HCT116 (cell line): Measurements from ENCODE around the gene CBX5. TPM values are rescaled to one million over a fixed set of nuclear protein-coding genes. Genes with fewer than 3 reads are reported as not detected.

ENCODE experiments used
- ATAC-seq: fragments of 200-7000 bp; cut with Tn5 transposase; 2 replicates; pipeline ENCODE4 v1.9.1; 2020; ENCODE audit warnings: mild to moderate bottlenecking, moderate library complexity
- BruUV-seq: library from RNA; stranded (reverse); fragments of 400-500 nt; replicated peaks from 2 replicates; lab custom pipeline; 2021; lab: Mats Ljungman, UMichigan
- CTCF ChIA-PET: fragments of 300-600 bp; sonication (Branson Sonifier 250); formaldehyde crosslinking; loops from one replicate; lab custom pipeline; 2021; ENCODE audit warnings: antibody characterized with exemption; lab: Charles Lee
- POLR2A ChIA-PET: fragments of 300-600, 350-600 bp; sonication (Branson Sonifier 250); formaldehyde crosslinking; loops from one replicate; lab custom pipeline; 2021; ENCODE audit warnings: antibody characterized with exemption; lab: Charles Lee
- RAD21 ChIA-PET, 2 experiments: fragments of 300-600 bp; sonication (Branson Sonifier 250); formaldehyde crosslinking; loops; one replicate each; lab custom pipeline; 2023; ENCODE audit warnings: low total read pairs in 2 of 2; ENCODE audit not compliant: uncharacterized antibody in 2 of 2, unreplicated experiment in 2 of 2, low non-redundant PET in 1 of 2; lab: Charles Lee
- DNase-seq: peaks from one replicate; pipeline ENCODE4 v3.0.0-alpha.2; 2010; ENCODE audit warnings: low read depth, low spot score
- H2AFZ ChIP-seq: fragments of 200-600 bp; shearing (Covaris generic), sonication (generic); 2 replicates; pipeline ENCODE4 v1.6.1; 2017; ENCODE audit warnings: low read depth, mixed run types, mixed read lengths, antibody characterized with exemption, low read length; ENCODE audit not compliant: poor library complexity, severe bottlenecking
- H3K27ac ChIP-seq: 2 replicates; pipeline ENCODE4 v1.5.1; 2012; ENCODE audit warnings: low read depth, low read length
- H3K27me3 ChIP-seq: fragments of 200-600 bp; sonication (generic); 2 replicates; pipeline ENCODE4 v1.6.1; 2016; ENCODE audit warnings: mixed run types, low read length, mixed read lengths; ENCODE audit not compliant: insufficient read depth
- H3K36me3 ChIP-seq, 2 experiments: fragments of 200-500 bp in 1 of 2; fragments of 200-600 bp in 1 of 2; sonication (Bioruptor generic) in 1 of 2; sonication (generic) in 1 of 2; 2 replicates each; pipeline versions ENCODE4 v1.5.1 to v1.6.1; 2014 to 2016; ENCODE audit warnings: low read length in 2 of 2, inconsistent platforms in 1 of 2, mixed read lengths in 1 of 2, mixed run types in 1 of 2; ENCODE audit not compliant: insufficient read depth in 2 of 2, control insufficient read depth in 1 of 2
- H3K4me1 ChIP-seq, 2 experiments: fragments of 200-600 bp in 1 of 2; sonication (generic) in 1 of 2; 2 replicates each; pipeline versions ENCODE4 v1.5.1 to v1.6.1; 2012 to 2017; ENCODE audit warnings: low read length in 2 of 2, inconsistent platforms in 1 of 2, mild to moderate bottlenecking in 1 of 2, mixed read lengths in 1 of 2, mixed run types in 1 of 2, moderate library complexity in 1 of 2; ENCODE audit not compliant: insufficient read depth in 2 of 2, control insufficient read depth in 1 of 2
- H3K4me2 ChIP-seq: fragments of 200-600 bp; sonication (generic); 2 replicates; pipeline ENCODE4 v1.6.1; 2017; ENCODE audit warnings: mixed run types, low read length, mixed read lengths
- H3K4me3 ChIP-seq, 2 experiments: fragments of 200-600 bp in 1 of 2; sonication (generic) in 1 of 2; replicated peaks in 1 of 2; 2 replicates each; pipeline ENCODE4 v1.5.1; 2011 to 2016; ENCODE audit warnings: low read length in 2 of 2, control low read depth in 1 of 2, low read depth in 1 of 2, mild to moderate bottlenecking in 1 of 2, mixed read lengths in 1 of 2, mixed run types in 1 of 2
- H3K79me2 ChIP-seq: fragments of 200-600 bp; sonication (generic); 2 replicates; pipeline ENCODE4 v1.6.1; 2017; ENCODE audit warnings: mild to moderate bottlenecking, mixed run types, low read length, moderate library complexity, mixed read lengths; ENCODE audit not compliant: insufficient read depth
- H3K9ac ChIP-seq: fragments of 200-600 bp; sonication (generic); 2 replicates; pipeline ENCODE4 v1.6.1; 2016; ENCODE audit warnings: low read length, mixed read lengths
- H3K9me2 ChIP-seq: fragments of 200-600 bp; sonication (generic), shearing (Covaris generic); 2 replicates; pipeline ENCODE4 v1.6.1; 2017; ENCODE audit warnings: mixed run types, mild to moderate bottlenecking, moderate library complexity; ENCODE audit not compliant: insufficient read depth
- H3K9me3 ChIP-seq, 2 experiments: fragments of 200-500 bp in 1 of 2; fragments of 200-600 bp in 1 of 2; sonication (Bioruptor generic) in 1 of 2; sonication (generic) in 1 of 2; 2 replicates each; pipeline ENCODE4 v1.6.1; 2014 to 2017; ENCODE audit warnings: low read length in 2 of 2, mixed read lengths in 2 of 2, inconsistent platforms in 1 of 2, low read depth in 1 of 2, mild to moderate bottlenecking in 1 of 2, mixed run types in 1 of 2, moderate library complexity in 1 of 2; ENCODE audit not compliant: control insufficient read depth in 1 of 2, insufficient read depth in 1 of 2
- H4K20me1 ChIP-seq: fragments of 200-600 bp; sonication (generic), shearing (Covaris generic); 2 replicates; pipeline ENCODE4 v1.6.1; 2017; ENCODE audit warnings: mixed run types, mild to moderate bottlenecking, moderate library complexity; ENCODE audit not compliant: insufficient read depth
- CEBPB ChIP-seq: IDR thresholded peaks from 2 replicates; pipeline ENCODE4 v1.6.1; 2012; ENCODE audit warnings: low read depth
- POLR2A ChIP-seq: IDR thresholded peaks from 2 replicates; pipeline ENCODE4 v1.7.0; 2011; ENCODE audit warnings: borderline replicate concordance; ENCODE audit not compliant: insufficient read depth, insufficient read length; ENCODE audit errors: extremely low read depth
- POLR2AphosphoS5 ChIP-seq: IDR thresholded peaks from 2 replicates; pipeline ENCODE4 v1.6.1; 2011; ENCODE audit warnings: mild to moderate bottlenecking, low read depth, low read length, moderate library complexity
- SIN3A ChIP-seq: IDR thresholded peaks from 2 replicates; pipeline ENCODE4 v1.6.1; 2012; ENCODE audit warnings: low read depth
- YY1 ChIP-seq: IDR thresholded peaks from 2 replicates; pipeline ENCODE4 v1.6.1; 2011; ENCODE audit warnings: low read length, low read depth, moderate library complexity, mild to moderate bottlenecking; ENCODE audit not compliant: insufficient replicate concordance; ENCODE audit errors: extremely low read depth
- intact Hi-C: fragments of 100-400 bp; cut with micrococcal nuclease; formaldehyde crosslinking; loops from 2 replicates; pipeline ENCODE4 v1.10.0; 2022
- total RNA-seq: library from RNA; stranded (reverse); gene quantifications from one replicate; pipeline ENCODE4 v1.2.1, GENCODE V29; 2021; ENCODE audit not compliant: unreplicated experiment
- TF ChIP-seq, protein P1 (sequence below): IDR thresholded peaks from 2 replicates; pipeline ENCODE4 v1.6.1; 2012; ENCODE audit warnings: low read depth
- TF ChIP-seq, protein P2 (sequence below): IDR thresholded peaks from 2 replicates; pipeline ENCODE4 v1.6.1; 2011; ENCODE audit warnings: mild to moderate bottlenecking, low read length, moderate library complexity; ENCODE audit not compliant: insufficient replicate concordance; ENCODE audit errors: extremely low read depth

The CBX5 gene
- total RNA-seq, 1 experiment from 2014 or later = 72.3 TPM

DNA sequence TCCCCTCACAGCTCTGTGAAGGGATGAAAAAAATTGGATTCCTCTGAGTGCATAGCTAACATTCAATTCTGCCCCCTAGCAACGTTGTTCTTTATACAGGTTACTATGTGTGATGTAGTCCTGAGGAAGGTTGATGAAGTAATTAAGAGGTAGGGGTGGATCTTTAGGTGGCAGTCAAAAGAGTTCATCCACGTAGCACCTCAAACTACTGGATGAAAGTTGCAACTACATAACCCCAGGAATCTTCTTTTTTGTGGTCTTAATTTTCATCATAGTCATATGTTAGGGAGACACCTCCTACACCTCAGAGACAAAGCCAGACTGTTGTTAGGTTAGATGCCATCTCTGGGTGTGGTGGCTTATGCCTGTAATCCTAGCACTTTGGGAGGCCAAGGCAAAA, 31.1 kb upstream of the CBX5 start (continued):
- TF ChIP-seq, protein P1, sequence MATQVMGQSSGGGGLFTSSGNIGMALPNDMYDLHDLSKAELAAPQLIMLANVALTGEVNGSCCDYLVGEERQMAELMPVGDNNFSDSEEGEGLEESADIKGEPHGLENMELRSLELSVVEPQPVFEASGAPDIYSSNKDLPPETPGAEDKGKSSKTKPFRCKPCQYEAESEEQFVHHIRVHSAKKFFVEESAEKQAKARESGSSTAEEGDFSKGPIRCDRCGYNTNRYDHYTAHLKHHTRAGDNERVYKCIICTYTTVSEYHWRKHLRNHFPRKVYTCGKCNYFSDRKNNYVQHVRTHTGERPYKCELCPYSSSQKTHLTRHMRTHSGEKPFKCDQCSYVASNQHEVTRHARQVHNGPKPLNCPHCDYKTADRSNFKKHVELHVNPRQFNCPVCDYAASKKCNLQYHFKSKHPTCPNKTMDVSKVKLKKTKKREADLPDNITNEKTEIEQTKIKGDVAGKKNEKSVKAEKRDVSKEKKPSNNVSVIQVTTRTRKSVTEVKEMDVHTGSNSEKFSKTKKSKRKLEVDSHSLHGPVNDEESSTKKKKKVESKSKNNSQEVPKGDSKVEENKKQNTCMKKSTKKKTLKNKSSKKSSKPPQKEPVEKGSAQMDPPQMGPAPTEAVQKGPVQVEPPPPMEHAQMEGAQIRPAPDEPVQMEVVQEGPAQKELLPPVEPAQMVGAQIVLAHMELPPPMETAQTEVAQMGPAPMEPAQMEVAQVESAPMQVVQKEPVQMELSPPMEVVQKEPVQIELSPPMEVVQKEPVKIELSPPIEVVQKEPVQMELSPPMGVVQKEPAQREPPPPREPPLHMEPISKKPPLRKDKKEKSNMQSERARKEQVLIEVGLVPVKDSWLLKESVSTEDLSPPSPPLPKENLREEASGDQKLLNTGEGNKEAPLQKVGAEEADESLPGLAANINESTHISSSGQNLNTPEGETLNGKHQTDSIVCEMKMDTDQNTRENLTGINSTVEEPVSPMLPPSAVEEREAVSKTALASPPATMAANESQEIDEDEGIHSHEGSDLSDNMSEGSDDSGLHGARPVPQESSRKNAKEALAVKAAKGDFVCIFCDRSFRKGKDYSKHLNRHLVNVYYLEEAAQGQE = no peak
- TF ChIP-seq YY1 = no peak
- TF ChIP-seq, protein P2, sequence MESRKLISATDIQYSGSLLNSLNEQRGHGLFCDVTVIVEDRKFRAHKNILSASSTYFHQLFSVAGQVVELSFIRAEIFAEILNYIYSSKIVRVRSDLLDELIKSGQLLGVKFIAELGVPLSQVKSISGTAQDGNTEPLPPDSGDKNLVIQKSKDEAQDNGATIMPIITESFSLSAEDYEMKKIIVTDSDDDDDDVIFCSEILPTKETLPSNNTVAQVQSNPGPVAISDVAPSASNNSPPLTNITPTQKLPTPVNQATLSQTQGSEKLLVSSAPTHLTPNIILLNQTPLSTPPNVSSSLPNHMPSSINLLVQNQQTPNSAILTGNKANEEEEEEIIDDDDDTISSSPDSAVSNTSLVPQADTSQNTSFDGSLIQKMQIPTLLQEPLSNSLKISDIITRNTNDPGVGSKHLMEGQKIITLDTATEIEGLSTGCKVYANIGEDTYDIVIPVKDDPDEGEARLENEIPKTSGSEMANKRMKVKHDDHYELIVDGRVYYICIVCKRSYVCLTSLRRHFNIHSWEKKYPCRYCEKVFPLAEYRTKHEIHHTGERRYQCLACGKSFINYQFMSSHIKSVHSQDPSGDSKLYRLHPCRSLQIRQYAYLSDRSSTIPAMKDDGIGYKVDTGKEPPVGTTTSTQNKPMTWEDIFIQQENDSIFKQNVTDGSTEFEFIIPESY = no peak

DNA sequence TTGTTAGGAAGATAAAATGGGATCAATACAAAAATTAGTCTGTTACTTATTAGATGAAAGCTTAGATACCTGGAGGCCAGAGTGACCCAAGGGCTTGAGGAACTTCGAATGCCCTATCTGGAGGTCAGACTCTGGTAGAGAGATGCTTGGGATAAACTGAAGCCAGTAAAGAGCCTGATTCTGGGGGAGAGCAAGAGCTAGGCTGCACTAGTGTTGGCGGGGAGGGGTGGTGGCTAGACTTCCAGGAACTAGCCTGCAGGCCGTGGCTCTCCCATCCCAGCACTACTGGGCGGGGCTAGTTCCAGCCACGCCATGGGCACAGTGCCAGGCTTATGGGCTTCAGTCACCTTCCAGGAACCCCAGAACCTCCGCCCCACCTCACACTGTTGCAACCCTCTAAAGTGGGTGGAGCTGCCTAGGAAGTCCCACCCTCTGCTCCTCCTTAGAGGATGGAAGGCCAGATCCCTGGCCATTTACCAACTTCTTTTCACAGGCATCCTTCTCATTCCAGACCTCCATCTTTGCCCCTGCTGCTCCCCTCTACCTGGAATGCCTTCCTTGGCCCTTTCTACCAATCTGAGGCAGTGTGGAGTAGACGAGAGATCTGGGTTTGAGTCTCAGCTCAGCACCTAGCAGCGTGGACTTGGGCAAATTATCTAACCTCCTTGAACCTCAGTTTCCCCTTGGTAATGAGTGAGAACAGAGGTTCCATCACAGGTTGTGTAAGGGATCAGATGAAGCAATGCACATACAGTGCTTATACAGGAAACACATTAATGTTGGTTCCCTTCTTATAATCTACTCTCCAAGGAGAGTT, 27.2 kb upstream of the CBX5 start:
- no TSS peak for BruUV-seq
- H3K9me3 ChIP-seq = no peaks in the 10 kb centered on the region
- peaks cover 31 to 32% of the 10 kb centered on the region in 2 experiments for H3K4me1 ChIP-seq
- peak overlapping the region; percentile 37 for H3K4me2 ChIP-seq
- H3K9me2 ChIP-seq = no peaks in the 10 kb centered on the region
- H3K4me3 ChIP-seq = no peak overlapping the region
- H4K20me1 ChIP-seq = no peaks in the 10 kb centered on the region
- ChIA-PET RAD21 (no interaction called here), POLR2A (interaction anchor here (0.9 to 1.9 kb wide), 6 partner anchors 8 to 28 kb away, joined by 3 to 13 read pairs (median 6); partner anchors contain the start of genes CBX5, COPZ1 and HNRNPA1), CTCF (interaction anchor here (0.9 to 2.0 kb wide), 5 partner anchors 13 to 72 kb away, joined by 3 to 13 read pairs (median 4); partner anchors contain the start of gene COPZ1)
- peak; percentile 78 for DNase-seq
- H3K27ac ChIP-seq = no peak overlapping the region
- no peaks in the 10 kb centered on the region for H3K79me2 ChIP-seq
- no peaks in the 10 kb centered on the region for H3K36me3 ChIP-seq
- intact Hi-C loops = no loop called here
- TF ChIP-seq POLR2AphosphoS5 (peak; percentile 54), POLR2A (no peak), SIN3A (no peak), CEBPB (peak; percentile 74; the same call in 1 of the 2 replicates)
- H2AFZ ChIP-seq = peak overlapping the region; percentile 3
- H3K9ac ChIP-seq = no peak overlapping the region
- ATAC-seq = peak; percentile 90
- H3K27me3 ChIP-seq = no peaks in the 10 kb centered on the region
